Measurements from ENCODE around the gene PPP2R5D. TPM values are rescaled to one million over a fixed set of nuclear protein-coding genes. Genes with fewer than 3 reads are reported as not detected.

PPP2R5D gene
- total and polyA plus RNA-seq, 2 donors from 2014 or later: 21.8 to 22.6 TPM

DNA sequence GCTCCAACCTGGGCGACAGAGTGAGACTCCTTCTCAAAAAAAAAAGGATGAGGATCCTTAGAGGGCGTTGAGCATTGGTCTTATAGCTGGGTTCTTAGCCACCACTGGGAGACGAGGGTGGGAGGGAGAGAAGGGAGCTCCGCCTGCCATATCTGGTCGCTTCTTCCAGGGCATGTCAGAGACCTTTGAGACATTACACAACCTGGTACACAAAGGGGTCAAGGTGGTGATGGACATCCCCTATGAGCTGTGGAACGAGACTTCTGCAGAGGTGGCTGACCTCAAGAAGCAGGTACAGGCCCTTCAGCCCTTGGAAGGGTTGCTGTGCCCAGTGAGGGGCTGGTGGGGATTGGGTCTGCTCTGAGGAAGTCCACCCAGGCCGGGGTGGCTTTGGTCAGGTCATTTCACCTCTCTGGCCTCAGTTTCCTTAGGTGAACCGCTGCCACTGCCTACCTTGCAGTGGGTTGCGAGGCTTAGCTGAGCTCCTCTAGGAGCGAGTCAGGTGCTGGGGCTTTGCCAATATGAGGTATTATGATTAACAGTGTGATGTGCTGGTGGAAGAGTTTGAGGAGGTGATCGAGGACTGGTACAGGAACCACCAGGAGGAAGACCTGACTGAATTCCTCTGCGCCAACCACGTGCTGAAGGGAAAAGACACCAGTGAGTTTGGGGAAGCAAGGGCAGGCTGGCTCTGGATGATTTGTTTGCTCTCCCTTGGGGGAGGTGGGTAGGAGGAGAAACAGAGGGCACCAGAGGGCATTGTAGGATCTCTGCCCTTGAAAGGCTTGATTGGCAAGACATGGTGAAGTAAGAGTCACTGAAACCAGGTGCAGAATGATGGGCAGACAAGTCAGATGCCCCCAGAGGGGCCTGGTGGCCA, 46.6 kb upstream of the PPP2R5D start:
- intact Hi-C loops (cut with DNase I): no loop called here
- H3K9me3 ChIP-seq (ENCODE audit: control insufficient read depth in 2 of 3, insufficient read depth in 1 of 3, low read length in 3 of 3): no peaks in the 10 kb centered on the region
- FAIRE-seq: no peak
- no peaks in the 10 kb centered on the region for H3K27me3 ChIP-seq (ENCODE audit: control insufficient read depth, insufficient read depth, low read length)
- no peaks in the 10 kb centered on the region for H3K4me1 ChIP-seq (ENCODE audit: control insufficient read depth in 2 of 3, insufficient read depth in 2 of 3, low read depth in 1 of 3, low read length in 3 of 3)
- no peak overlapping the region for H3K4me3 ChIP-seq (ENCODE audit: low read length in 3 of 3)
- TF ChIP-seq, protein P1, sequence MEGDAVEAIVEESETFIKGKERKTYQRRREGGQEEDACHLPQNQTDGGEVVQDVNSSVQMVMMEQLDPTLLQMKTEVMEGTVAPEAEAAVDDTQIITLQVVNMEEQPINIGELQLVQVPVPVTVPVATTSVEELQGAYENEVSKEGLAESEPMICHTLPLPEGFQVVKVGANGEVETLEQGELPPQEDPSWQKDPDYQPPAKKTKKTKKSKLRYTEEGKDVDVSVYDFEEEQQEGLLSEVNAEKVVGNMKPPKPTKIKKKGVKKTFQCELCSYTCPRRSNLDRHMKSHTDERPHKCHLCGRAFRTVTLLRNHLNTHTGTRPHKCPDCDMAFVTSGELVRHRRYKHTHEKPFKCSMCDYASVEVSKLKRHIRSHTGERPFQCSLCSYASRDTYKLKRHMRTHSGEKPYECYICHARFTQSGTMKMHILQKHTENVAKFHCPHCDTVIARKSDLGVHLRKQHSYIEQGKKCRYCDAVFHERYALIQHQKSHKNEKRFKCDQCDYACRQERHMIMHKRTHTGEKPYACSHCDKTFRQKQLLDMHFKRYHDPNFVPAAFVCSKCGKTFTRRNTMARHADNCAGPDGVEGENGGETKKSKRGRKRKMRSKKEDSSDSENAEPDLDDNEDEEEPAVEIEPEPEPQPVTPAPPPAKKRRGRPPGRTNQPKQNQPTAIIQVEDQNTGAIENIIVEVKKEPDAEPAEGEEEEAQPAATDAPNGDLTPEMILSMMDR (IDR thresholded peaks at IDR 0.05; ENCODE audit: borderline replicate concordance, extremely low read depth, insufficient read depth): no peak
- H3K27ac ChIP-seq (ENCODE audit: low read depth in 2 of 2, low read length in 2 of 2): no peak overlapping the region
- no peak overlapping the region for H3K9ac ChIP-seq (ENCODE audit: low read length in 3 of 3)
- DNase-seq: peak in 1 of 5 donors; percentile 54
- H3K36me3 ChIP-seq (ENCODE audit: control insufficient read depth in 2 of 3, insufficient read depth in 3 of 3, low read length in 3 of 3): peaks cover 0 to 23% (median 23%) of the 10 kb centered on the region in 3 donors

DNA sequence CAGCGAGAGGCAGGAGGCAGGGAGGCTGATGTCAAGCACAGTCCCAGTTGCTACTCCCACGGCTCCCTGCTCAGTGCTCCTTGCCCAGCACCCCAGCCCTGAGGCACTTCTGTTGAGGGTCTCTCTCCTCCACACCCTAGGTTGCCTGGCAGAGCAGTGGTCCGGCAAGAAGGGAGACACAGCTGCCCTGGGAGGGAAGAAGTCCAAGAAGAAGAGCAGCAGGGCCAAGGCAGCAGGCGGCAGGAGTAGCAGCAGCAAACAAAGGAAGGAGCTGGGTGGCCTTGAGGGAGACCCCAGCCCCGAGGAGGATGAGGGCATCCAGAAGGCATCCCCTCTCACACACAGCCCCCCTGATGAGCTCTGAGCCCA, 46.0 kb upstream of the PPP2R5D start:
- DNase-seq (peak in 1 of 5 donors; percentile 63), FAIRE-seq (no peak)
- Histone ChIP-seq H3K9me3 (ENCODE audit: control insufficient read depth in 2 of 3, insufficient read depth in 1 of 3, low read length in 3 of 3) (no peaks in the 10 kb centered on the region), H3K9ac (ENCODE audit: low read length in 3 of 3) (no peak overlapping the region), H3K27me3 (ENCODE audit: control insufficient read depth, insufficient read depth, low read length) (no peaks in the 10 kb centered on the region), H3K36me3 (ENCODE audit: control insufficient read depth in 2 of 3, insufficient read depth in 3 of 3, low read length in 3 of 3) (peaks cover 0 to 23% (median 23%) of the 10 kb centered on the region in 3 donors), H3K4me1 (ENCODE audit: control insufficient read depth in 2 of 3, insufficient read depth in 2 of 3, low read depth in 1 of 3, low read length in 3 of 3) (no peaks in the 10 kb centered on the region), H3K4me3 (ENCODE audit: low read length in 3 of 3) (no peak overlapping the region), H3K27ac (ENCODE audit: low read depth in 2 of 2, low read length in 2 of 2) (no peak overlapping the region)
- intact Hi-C loops (cut with DNase I): no loop called here
- TF ChIP-seq, protein P1 (IDR thresholded peaks at IDR 0.05; ENCODE audit: borderline replicate concordance, extremely low read depth, insufficient read depth): no peak

DNA sequence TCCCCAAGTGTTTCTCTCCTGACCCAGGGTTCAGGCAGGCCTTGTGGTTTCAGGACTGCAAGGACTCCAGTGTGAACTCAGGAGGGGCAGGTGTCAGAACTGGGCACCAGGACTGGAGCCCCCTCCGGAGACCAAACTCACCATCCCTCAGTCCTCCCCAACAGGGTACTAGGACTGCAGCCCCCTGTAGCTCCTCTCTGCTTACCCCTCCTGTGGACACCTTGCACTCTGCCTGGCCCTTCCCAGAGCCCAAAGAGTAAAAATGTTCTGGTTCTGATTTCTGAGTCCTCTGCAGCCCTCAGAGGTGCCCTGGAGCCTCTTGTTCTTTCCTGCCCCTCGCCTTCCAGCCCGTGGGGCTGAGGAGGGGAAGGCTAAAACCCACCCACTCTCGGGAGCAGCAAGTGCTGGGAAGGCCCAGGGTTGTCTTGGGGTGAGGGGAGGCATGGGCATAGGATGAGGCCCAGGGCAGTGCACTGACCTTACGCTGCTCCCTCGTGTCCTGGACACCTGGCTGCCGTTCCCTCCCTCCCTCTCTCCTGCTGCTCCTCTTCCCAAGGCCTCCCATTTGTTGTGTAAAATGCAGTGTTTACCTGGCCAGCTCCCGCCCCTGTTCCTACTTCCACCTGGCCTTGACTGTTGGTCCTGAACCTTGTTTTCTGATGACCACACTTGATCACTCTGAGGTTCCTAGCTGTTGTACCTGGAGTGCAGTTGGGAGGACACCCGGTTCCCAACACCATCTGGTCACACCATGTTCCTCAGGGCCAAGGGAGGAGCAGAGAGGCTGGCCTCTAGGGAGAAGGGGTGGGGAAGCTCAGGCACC, 45.2 kb upstream of the PPP2R5D start:
- Histone ChIP-seq H3K27me3 (ENCODE audit: control insufficient read depth, insufficient read depth, low read length) (no peaks in the 10 kb centered on the region), H3K36me3 (ENCODE audit: control insufficient read depth in 2 of 3, insufficient read depth in 3 of 3, low read length in 3 of 3) (peaks cover 0 to 23% (median 22%) of the 10 kb centered on the region in 3 donors), H3K9ac (ENCODE audit: low read length in 3 of 3) (no peak overlapping the region), H3K4me3 (ENCODE audit: low read length in 3 of 3) (no peak overlapping the region), H3K9me3 (ENCODE audit: control insufficient read depth in 2 of 3, insufficient read depth in 1 of 3, low read length in 3 of 3) (no peaks in the 10 kb centered on the region), H3K27ac (ENCODE audit: low read depth in 2 of 2, low read length in 2 of 2) (no peak overlapping the region), H3K4me1 (ENCODE audit: control insufficient read depth in 2 of 3, insufficient read depth in 2 of 3, low read depth in 1 of 3, low read length in 3 of 3) (no peaks in the 10 kb centered on the region)
- intact Hi-C loops (cut with DNase I): no loop called here
- DNase-seq: peak in 1 of 5 donors; percentile 43
- no peak for FAIRE-seq
- TF ChIP-seq, protein P1 (IDR thresholded peaks at IDR 0.05; ENCODE audit: borderline replicate concordance, extremely low read depth, insufficient read depth): no peak
